Measurements from ENCODE around the gene TLN1.

DNA sequence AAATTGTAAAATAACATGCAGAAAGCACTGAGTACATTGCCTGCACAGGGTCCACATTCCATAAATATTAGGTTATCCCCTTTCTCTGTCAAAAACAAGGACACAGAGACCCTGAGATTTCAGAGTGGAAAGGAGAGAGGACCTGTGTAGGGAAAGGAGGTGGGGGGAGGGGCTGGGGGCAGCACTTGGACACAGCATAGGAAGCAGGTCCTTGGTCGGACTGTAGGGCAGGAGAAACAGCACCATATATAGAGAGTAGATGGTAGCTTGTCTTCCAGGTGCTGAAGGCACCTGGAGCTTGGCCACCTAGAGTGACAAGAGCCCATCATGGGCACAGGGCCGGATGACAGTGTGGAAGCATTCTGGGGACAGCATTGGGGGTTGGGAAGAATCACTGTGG is 44.7 kb downstream of the TLN1 start:
- TF ChIP-seq CTCF (IDR thresholded peaks at IDR 0.05) (no peak), POLR2A (IDR thresholded peaks at IDR 0.05) (no peak)

Data from heart left ventricle (tissue), 13 donors.